DMS 273 treated with DMSO at 0.1 percent for 48 hours (cell line): ENCODE results near the gene FHOD1.

Experiments
- DNase-seq: peaks from one replicate; lab custom pipeline; 2025; lab: John Stamatoyannopoulos, UW

The FHOD1 gene

GRCh38 chr16:67277294-67277998, 30.2 kb upstream of the FHOD1 start:
- no peak for DNase-seq

GRCh38 chr16:67275321-67275720, 28.0 kb upstream of the FHOD1 start:
- DNase-seq: no peak

- DNase-seq: no peak
These were observed 24.2 kb upstream of the FHOD1 start for GRCh38 chr16:67271446-67271845.

- no peak for DNase-seq
These were observed 23.7 kb upstream of the FHOD1 start for GRCh38 chr16:67270931-67271338.

DNA sequence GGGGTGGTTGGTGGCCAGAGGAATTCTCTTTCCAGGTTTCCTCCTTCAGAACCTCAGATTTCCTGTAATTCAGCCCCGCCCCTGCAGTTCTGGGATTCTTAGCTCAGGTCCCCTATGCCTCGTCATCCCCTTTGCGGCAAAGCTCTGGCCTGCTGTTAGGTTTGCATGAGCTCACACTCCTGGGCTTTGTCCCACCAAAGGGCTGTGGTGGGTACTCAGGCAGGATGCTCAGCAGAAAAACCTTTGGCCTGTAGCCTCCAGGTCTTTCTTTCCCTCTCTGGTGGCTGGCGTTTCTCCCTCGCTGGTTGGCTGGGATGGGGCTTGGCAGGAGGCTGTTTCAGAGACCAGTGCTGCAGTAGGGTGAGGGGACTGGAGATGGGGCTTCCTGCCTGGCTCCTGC, 22.5 kb upstream of the FHOD1 start:
- DNase-seq: no peak

GRCh38 chr16:67268136-67268579, 20.9 kb upstream of the FHOD1 start:
- no peak for DNase-seq

- no peak for DNase-seq
These were observed 18.6 kb upstream of the FHOD1 start for GRCh38 chr16:67265834-67266233.

DNA sequence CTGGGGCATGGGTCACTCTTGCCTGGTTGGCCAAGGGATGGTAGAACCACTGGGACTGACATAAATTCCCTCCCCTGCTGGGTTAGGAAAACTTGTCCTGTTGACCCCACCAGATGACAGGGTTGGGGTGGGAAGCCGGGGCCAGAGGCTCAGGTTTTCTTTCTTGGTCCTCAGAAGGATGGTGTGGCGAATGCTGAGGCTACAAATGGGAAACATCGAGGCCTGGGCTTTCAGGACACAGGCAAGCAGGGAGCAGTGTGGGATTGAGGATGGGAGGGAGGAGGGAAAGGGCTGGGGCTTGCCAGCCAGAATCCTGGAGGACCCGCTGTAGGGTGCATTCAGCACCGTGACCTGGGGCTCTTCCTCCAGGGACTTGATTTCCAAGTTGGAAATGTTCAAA, 17.6 kb upstream of the FHOD1 start:
- DNase-seq: no peak

DNA sequence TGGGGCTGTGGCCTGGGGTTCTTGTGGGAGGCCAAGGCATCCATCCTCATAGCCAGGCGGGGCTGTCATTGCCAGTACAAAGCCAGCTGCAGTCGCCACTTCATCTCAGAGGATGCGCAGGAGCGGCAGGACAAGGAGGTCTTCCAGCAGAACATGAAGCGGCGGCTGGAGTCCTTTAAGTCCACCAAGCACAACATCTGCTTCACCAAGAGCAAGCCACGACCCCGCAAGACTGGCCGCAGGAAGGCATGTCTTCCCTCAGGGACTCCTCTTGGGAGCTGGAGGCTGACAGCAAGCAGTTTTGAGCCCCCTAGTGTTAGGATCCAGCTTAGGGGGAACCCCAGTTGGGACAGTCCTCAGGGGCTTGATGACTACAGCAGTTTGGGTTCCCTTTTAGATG, 17.0 kb upstream of the FHOD1 start:
- DNase-seq: no peak

GRCh38 chr16:67263201-67263600, 15.9 kb upstream of the FHOD1 start:
- no peak for DNase-seq

- DNase-seq: peak; percentile 57
These were observed 13.3 kb upstream of the FHOD1 start for GRCh38 chr16:67260426-67261063.

DNA sequence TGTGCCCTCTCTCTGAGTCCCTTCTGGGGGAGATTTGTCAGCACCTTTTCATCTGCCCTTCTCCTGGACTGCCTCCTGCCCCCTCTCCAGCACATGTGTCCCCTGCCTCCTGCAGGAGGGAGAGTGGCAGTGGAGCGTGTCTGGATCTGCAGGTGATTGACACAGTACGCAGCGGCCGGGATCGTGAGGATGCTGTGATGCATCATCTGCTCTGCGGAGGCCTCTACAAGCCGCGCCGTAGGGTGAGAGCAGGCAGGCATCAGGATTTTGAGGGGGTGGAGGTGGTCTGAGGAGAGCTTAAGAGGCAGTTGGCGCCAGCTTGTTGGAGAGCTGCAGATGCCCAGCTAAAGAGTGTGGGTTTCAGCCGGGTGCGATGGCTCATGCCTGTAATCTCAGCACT, 12.4 kb upstream of the FHOD1 start:
- DNase-seq: no peak

DNA sequence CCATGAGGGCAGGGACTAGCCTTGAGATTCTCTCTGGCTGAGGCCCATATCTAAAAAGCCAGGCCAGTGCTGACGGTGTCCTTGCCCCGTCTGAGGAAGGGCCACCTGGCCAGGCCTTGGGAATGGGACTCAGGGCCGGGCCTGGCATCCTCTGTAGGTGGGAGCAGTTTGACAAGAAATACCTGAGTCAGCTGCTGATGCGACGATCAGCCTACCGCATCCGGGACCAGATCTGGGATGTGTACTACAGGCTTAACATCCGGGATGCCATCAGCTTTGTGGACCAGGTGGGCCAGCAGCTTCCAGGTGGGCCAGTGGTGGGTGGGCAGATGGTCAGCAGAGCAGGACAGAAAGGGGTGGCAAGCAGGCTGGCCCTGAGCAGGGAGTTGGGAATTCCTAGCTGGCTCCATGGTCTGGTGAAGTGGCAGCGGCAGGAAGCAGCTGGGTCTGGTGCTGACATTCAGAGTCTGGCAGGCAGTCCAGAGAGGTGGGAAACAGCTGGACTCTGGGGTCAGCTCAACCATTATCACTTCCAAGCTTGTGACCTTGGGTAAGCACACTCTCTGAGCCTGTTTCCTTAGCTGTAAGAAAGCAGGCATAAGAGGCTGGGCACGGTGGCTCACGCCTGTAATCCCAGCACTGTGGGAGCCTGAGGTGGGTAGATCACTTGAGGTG, 11.0 kb upstream of the FHOD1 start:
- DNase-seq: no peak

- DNase-seq: no peak
These were observed 10.3 kb upstream of the FHOD1 start for GRCh38 chr16:67257486-67258160.

GRCh38 chr16:67256701-67257230, 9.5 kb upstream of the FHOD1 start:
- no peak for DNase-seq

DNA sequence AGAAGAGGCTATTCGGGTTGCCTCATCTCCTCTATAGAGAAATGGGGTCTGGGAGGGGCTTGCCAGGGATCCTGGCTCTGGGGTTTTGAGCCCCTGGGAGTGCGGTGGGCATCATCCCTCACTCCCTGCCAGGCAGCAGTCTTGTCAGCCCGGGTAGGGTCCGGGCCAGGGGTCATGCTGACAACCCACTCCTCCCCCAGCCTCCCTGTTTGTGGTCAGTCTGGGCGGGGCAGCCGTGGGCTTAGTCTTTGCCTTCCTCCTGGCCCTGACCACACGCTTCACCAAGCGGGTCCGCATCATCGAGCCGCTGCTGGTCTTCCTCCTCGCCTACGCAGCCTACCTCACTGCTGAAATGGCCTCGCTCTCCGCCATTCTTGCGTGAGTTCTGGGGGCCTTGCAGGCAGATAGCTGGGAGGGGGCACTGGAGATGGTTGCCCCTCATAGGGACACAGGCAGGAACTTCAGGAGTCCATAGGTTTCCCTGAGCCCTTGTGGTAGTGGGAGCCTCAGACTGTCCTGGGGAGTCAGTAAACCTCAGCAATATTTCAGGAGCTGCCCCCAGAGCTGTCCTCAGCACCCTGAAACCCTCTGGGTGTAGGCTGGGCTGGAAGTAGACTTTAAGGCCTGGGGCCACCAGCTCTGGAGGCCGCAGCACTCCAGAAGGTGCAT, 8.4 kb upstream of the FHOD1 start:
- DNase-seq: no peak

GRCh38 chr16:67254801-67255552, 7.7 kb upstream of the FHOD1 start:
- no peak for DNase-seq

DNA sequence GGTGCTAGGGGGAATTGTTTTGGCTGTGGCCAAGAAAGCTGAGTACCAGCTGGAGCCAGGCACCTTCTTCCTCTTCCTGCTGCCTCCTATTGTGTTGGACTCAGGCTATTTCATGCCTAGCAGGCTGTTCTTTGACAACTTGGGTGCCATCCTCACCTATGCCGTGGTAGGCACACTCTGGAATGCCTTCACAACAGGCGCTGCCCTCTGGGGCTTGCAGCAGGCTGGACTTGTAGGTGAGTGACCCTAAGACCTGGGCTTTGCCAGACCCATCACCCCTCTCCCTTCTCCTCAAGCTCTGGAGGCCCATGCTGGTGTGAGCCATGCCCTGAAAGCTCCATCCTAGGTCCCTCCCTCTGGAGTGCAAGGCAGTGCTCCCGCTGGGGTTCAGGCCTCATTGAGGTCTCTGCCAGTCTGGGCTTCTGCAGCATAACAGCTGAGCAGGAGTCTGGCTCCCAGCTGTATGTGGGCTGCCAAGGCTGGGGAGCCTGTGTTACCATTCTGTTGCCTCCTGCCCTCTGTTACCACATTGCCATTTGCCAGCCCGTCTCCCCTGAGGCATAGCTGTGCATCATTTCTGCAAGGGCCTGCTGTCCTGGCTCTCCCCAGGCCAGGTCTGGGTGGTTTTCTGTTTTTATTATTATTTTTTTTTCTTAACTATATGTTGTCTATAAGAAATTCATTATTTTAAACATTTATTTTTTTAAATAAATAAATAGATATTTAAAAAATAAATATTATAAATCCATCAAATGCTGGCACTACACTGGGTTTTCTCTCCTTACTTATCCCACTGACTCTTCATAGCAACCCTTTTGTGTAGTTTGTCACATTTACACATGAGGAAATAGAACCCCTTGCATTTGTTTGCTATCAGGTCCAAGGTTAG, 5.6 kb upstream of the FHOD1 start:
- DNase-seq: peak; percentile 21

DNA sequence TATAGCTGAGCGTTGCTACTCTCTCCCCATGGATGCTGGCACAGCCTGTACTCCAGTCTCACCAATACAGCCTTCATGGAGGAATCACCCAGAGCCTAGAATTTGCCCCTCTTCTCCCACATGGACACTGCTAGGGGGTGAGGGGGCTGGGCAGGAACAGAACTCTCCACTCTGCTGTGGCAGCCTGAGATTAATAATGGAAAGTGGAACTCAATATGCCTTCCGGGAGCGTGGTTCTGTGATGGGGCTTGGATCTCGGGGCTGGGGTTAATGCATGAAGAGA, 2.7 kb upstream of the FHOD1 start:
- no peak for DNase-seq
